NCI-H460 (cell line): ENCODE measurements around the gene DNAH14. TPM values are rescaled to one million over a fixed set of nuclear protein-coding genes. Genes with fewer than 3 reads are reported as not detected.
"Not testable (repeated sequence)": the region's sequence is repeated elsewhere in the genome, so short reads cannot be mapped to it uniquely, and the experiment has no call there.

Experiments
- DNase-seq: peaks from one replicate; pipeline ENCODE4 v3.0.0-alpha.2; 2016; ENCODE audit warnings: low read depth; ENCODE audit errors: extremely low read depth
- total RNA-seq: library from RNA; depleted of rRNA; stranded (reverse); fragments of >200 nt; shearing (Covaris generic); gene quantifications from 2 replicates; pipeline ENCODE4 v1.2.3, GENCODE V29; 2014

Gene DNAH14
- total RNA-seq, 1 experiment from 2014 or later: 108 TPM

GRCh38 chr1:225332686-225333085 lies 403.2 kb downstream of the DNAH14 start:
- DNase-seq: no peak

GRCh38 chr1:225335098-225335778 lies 405.8 kb downstream of the DNAH14 start:
- DNase-seq: not testable (repeated sequence)

- no peak for DNase-seq
Measured at GRCh38 chr1:225338545-225338944, 409.1 kb downstream of the DNAH14 start.

- no peak for DNase-seq
Measured at GRCh38 chr1:225341642-225342041, 412.2 kb downstream of the DNAH14 start.

- DNase-seq: no peak
Measured at GRCh38 chr1:225342695-225343094, 413.2 kb downstream of the DNAH14 start.

- DNase-seq: peak; percentile 24
Measured at GRCh38 chr1:225343618-225344017, 414.1 kb downstream of the DNAH14 start.

- no peak for DNase-seq
Measured at GRCh38 chr1:225347123-225347683, 417.7 kb downstream of the DNAH14 start.

GRCh38 chr1:225348400-225348799 lies 418.9 kb downstream of the DNAH14 start:
- DNase-seq: no peak

- no peak for DNase-seq
Measured at GRCh38 chr1:225349826-225350225, 420.4 kb downstream of the DNAH14 start.

GRCh38 chr1:225350872-225351271 lies 421.4 kb downstream of the DNAH14 start:
- no peak for DNase-seq

- DNase-seq: no peak
Measured at GRCh38 chr1:225354906-225355305, 425.4 kb downstream of the DNAH14 start.

- DNase-seq: no peak
Measured at GRCh38 chr1:225355863-225356262, 426.4 kb downstream of the DNAH14 start.

- no peak for DNase-seq
Measured at GRCh38 chr1:225360119-225360518, 430.6 kb downstream of the DNAH14 start.

GRCh38 chr1:225361176-225361575 lies 431.7 kb downstream of the DNAH14 start:
- no peak for DNase-seq

GRCh38 chr1:225362805-225363204 lies 433.3 kb downstream of the DNAH14 start:
- no peak for DNase-seq

GRCh38 chr1:225364439-225364838 lies 435.0 kb downstream of the DNAH14 start:
- DNase-seq: no peak

GRCh38 chr1:225366018-225366417 lies 436.5 kb downstream of the DNAH14 start:
- DNase-seq: no peak

- DNase-seq: no peak
Measured at GRCh38 chr1:225366552-225366951, 437.1 kb downstream of the DNAH14 start.

GRCh38 chr1:225368036-225368552 lies 438.6 kb downstream of the DNAH14 start:
- DNase-seq: no peak

GRCh38 chr1:225371366-225372010 lies 442.0 kb downstream of the DNAH14 start:
- DNase-seq: no peak

GRCh38 chr1:225373155-225373554 lies 443.7 kb downstream of the DNAH14 start:
- DNase-seq: no peak

- no peak for DNase-seq
Measured at GRCh38 chr1:225374996-225375395, 445.5 kb downstream of the DNAH14 start.
